ENCODE measurements around the gene TYRO3. TPM values are rescaled to one million over a fixed set of nuclear protein-coding genes. Genes with fewer than 3 reads are reported as not detected.

The TYRO3 gene
- total RNA-seq, 1 experiment from 2014 or later, result 118 TPM

GRCh38 chr15:41605566-41605965, 46.6 kb downstream of the TYRO3 start:
- POLR2A ChIA-PET, result interaction anchor here (0.6 to 1.0 kb wide), 5 partner anchors 16 to 42 kb away, joined by 3 to 9 read pairs (median 4); no protein-coding TSS in a partner anchor
- Histone ChIP-seq H3K36me3 (ENCODE audit: control insufficient read depth, insufficient read depth, low read length) (no peaks in the 10 kb centered on the region), H3K4me1 (peaks cover 51% of the 10 kb centered on the region), H3K4me3 (ENCODE audit: low read depth, low read length) (no peak overlapping the region), H3K9me3 (no peaks in the 10 kb centered on the region), H3K27me3 (replicated peaks; ENCODE audit: control insufficient read depth, insufficient read depth, low read length) (no peaks in the 10 kb centered on the region)
- BruUV-seq (replicated peaks), result no TSS peak
- peak overlapping the region; percentile 80 for H3K27ac Mint-ChIP-seq (ENCODE audit: unreplicated experiment)
- H3K27me3 Mint-ChIP-seq (ENCODE audit: insufficient read depth, unreplicated experiment), result no peaks in the 10 kb centered on the region
- DNase-seq, result peak; percentile 74 to 80
- intact Hi-C loops (cut with micrococcal nuclease; ENCODE audit: unreplicated experiment), result loop anchor here (1.0 kb wide), 2 partner anchors 16 kb away; no protein-coding TSS in a partner anchor
- H3K36me3 Mint-ChIP-seq (ENCODE audit: insufficient read depth, unreplicated experiment), result peaks cover 5% of the 10 kb centered on the region
- H3K4me3 Mint-ChIP-seq (ENCODE audit: unreplicated experiment), result peak overlapping the region; percentile 42
- CTCF ChIA-PET, result interaction anchor here (1.7 kb wide), 1 partner anchor 37 kb away, joined by 6 read pairs; no protein-coding TSS in a partner anchor
- H3K4me1 Mint-ChIP-seq (ENCODE audit: low read depth, unreplicated experiment), result peaks cover 57% of the 10 kb centered on the region
- no peak for TF ChIP-seq CTCF (IDR thresholded peaks at IDR 0.05; ENCODE audit: insufficient read depth in 1 of 2, low read depth in 1 of 2, low read length in 1 of 2, severe bottlenecking in 1 of 2, unreplicated experiment in 1 of 2)
- no peaks in the 10 kb centered on the region for H3K9me3 Mint-ChIP-seq (ENCODE audit: unreplicated experiment)

GRCh38 chr15:41606997-41607396, 48.0 kb downstream of the TYRO3 start:
- Mint-ChIP-seq H3K27ac (ENCODE audit: unreplicated experiment) (peak overlapping the region; percentile 80), H3K36me3 (ENCODE audit: insufficient read depth, unreplicated experiment) (peaks cover 5% of the 10 kb centered on the region), H3K9me3 (ENCODE audit: unreplicated experiment) (no peaks in the 10 kb centered on the region), H3K27me3 (ENCODE audit: insufficient read depth, unreplicated experiment) (no peaks in the 10 kb centered on the region), H3K4me3 (ENCODE audit: unreplicated experiment) (peak overlapping the region; percentile 30), H3K4me1 (ENCODE audit: low read depth, unreplicated experiment) (peaks cover 57% of the 10 kb centered on the region)
- Histone ChIP-seq H3K4me1 (peaks cover 49% of the 10 kb centered on the region), H3K27me3 (replicated peaks; ENCODE audit: control insufficient read depth, insufficient read depth, low read length) (no peaks in the 10 kb centered on the region), H3K4me3 (ENCODE audit: low read depth, low read length) (no peak overlapping the region), H3K9me3 (no peaks in the 10 kb centered on the region), H3K36me3 (ENCODE audit: control insufficient read depth, insufficient read depth, low read length) (no peaks in the 10 kb centered on the region)
- no peak for TF ChIP-seq CTCF (IDR thresholded peaks at IDR 0.05; ENCODE audit: insufficient read depth in 1 of 2, low read depth in 1 of 2, low read length in 1 of 2, severe bottlenecking in 1 of 2, unreplicated experiment in 1 of 2)
- intact Hi-C loops (cut with micrococcal nuclease; ENCODE audit: unreplicated experiment), result no loop called here
- no TSS peak for BruUV-seq (replicated peaks)
- CTCF ChIA-PET, result no interaction called here
- POLR2A ChIA-PET, result interaction anchor here (0.6 to 1.5 kb wide), 3 partner anchors 14 to 21 kb away, joined by 3 read pairs; no protein-coding TSS in a partner anchor
- no peak for DNase-seq

GRCh38 chr15:41609123-41609522, 50.1 kb downstream of the TYRO3 start:
- ChIA-PET POLR2A (interaction anchor here (0.7 kb wide), 1 partner anchor 38 kb away, joined by 3 read pairs; no protein-coding TSS in a partner anchor), CTCF (no interaction called here)
- no peak for DNase-seq
- Mint-ChIP-seq H3K4me1 (ENCODE audit: low read depth, unreplicated experiment) (peaks cover 43% of the 10 kb centered on the region), H3K27me3 (ENCODE audit: insufficient read depth, unreplicated experiment) (no peaks in the 10 kb centered on the region), H3K27ac (ENCODE audit: unreplicated experiment) (peak overlapping the region; percentile 1), H3K36me3 (ENCODE audit: insufficient read depth, unreplicated experiment) (peaks cover 5% of the 10 kb centered on the region), H3K9me3 (ENCODE audit: unreplicated experiment) (no peaks in the 10 kb centered on the region), H3K4me3 (ENCODE audit: unreplicated experiment) (no peak overlapping the region)
- Histone ChIP-seq H3K4me1 (peaks cover 41% of the 10 kb centered on the region), H3K27me3 (replicated peaks; ENCODE audit: control insufficient read depth, insufficient read depth, low read length) (no peaks in the 10 kb centered on the region), H3K9me3 (no peaks in the 10 kb centered on the region), H3K4me3 (ENCODE audit: low read depth, low read length) (no peak overlapping the region), H3K36me3 (ENCODE audit: control insufficient read depth, insufficient read depth, low read length) (no peaks in the 10 kb centered on the region)
- BruUV-seq (replicated peaks), result no TSS peak
- intact Hi-C loops (cut with micrococcal nuclease; ENCODE audit: unreplicated experiment), result no loop called here
- TF ChIP-seq CTCF (IDR thresholded peaks at IDR 0.05; ENCODE audit: insufficient read depth in 1 of 2, low read depth in 1 of 2, low read length in 1 of 2, severe bottlenecking in 1 of 2, unreplicated experiment in 1 of 2), result no peak
